OCI-LY7 (cell line): Measurements from ENCODE around the gene COPE. TPM values are rescaled to one million over a fixed set of nuclear protein-coding genes. Genes with fewer than 3 reads are reported as not detected.

Experiments
- BruUV-seq: library from RNA; stranded (reverse); fragments of 400-500 nt; replicated peaks from 2 replicates; lab custom pipeline; 2021; lab: Mats Ljungman, UMichigan
- CTCF ChIA-PET: fragments of 300-600 bp; sonication (Branson Sonifier 250); formaldehyde crosslinking; loops from one replicate; lab custom pipeline; 2022; ENCODE audit warnings: antibody characterized with exemption; ENCODE audit not compliant: unreplicated experiment; lab: Charles Lee
- POLR2A ChIA-PET: fragments of 300-600 bp; sonication (Branson Sonifier 250); formaldehyde crosslinking; loops from one replicate; lab custom pipeline; 2022; ENCODE audit warnings: antibody characterized with exemption; lab: Charles Lee
- DNase-seq: peaks from one replicate; pipeline ENCODE4 v3.0.0-alpha.2; 2015; ENCODE audit warnings: low spot score
- H2AFZ ChIP-seq: fragments of 200-600 bp; sonication (generic), shearing (Covaris generic); 2 replicates; pipeline ENCODE4 v1.6.1; 2014; ENCODE audit warnings: mild to moderate bottlenecking, antibody characterized with exemption, low read length, moderate library complexity
- H3K27ac ChIP-seq: fragments of 200-600 bp; sonication (generic); 2 replicates; pipeline ENCODE4 v1.5.1; 2014; ENCODE audit warnings: mixed run types, low read depth, mild to moderate bottlenecking, moderate library complexity, low read length, inconsistent platforms; ENCODE audit not compliant: poor library complexity, severe bottlenecking
- H3K36me3 ChIP-seq: fragments of 200-600 bp; sonication (generic); 2 replicates; pipeline ENCODE4 v1.6.1; 2014; ENCODE audit warnings: mild to moderate bottlenecking, antibody characterized with exemption, low read length, moderate library complexity, mixed read lengths; ENCODE audit not compliant: insufficient read depth
- H3K4me1 ChIP-seq: fragments of 200-600 bp; sonication (generic); 2 replicates; pipeline ENCODE4 v1.5.1; 2014; ENCODE audit warnings: mild to moderate bottlenecking, low read length; ENCODE audit not compliant: insufficient read depth, poor library complexity, severe bottlenecking
- H3K4me2 ChIP-seq: fragments of 200-600 bp; sonication (generic); 2 replicates; pipeline ENCODE4 v1.6.1; 2014; ENCODE audit warnings: mild to moderate bottlenecking, low read length
- H3K4me3 ChIP-seq: fragments of 200-600 bp; sonication (generic); 2 replicates; pipeline ENCODE4 v1.5.1; 2014; ENCODE audit warnings: mild to moderate bottlenecking, low read depth, low read length; ENCODE audit not compliant: poor library complexity, severe bottlenecking
- H3K79me2 ChIP-seq: fragments of 200-600 bp; sonication (generic); 2 replicates; pipeline ENCODE4 v1.6.1; 2016; ENCODE audit warnings: low read depth, mild to moderate bottlenecking, low read length, moderate library complexity, mixed read lengths; ENCODE audit not compliant: insufficient read depth
- H3K9me2 ChIP-seq: fragments of 200-600 bp; sonication (generic); 2 replicates; pipeline ENCODE4 v1.6.1; 2016; ENCODE audit warnings: mild to moderate bottlenecking, low read length, mixed read lengths; ENCODE audit not compliant: insufficient read depth
- H3K9me3 ChIP-seq: fragments of 200-600 bp; sonication (generic); 2 replicates; pipeline ENCODE4 v1.6.1; 2014; ENCODE audit warnings: mild to moderate bottlenecking, mixed run types, low read length, mixed read lengths
- H4K20me1 ChIP-seq: fragments of 200-600 bp; sonication (generic); 2 replicates; pipeline ENCODE4 v1.6.1; 2014; ENCODE audit warnings: mild to moderate bottlenecking, antibody characterized with exemption, low read length, moderate library complexity, mixed read lengths; ENCODE audit not compliant: insufficient read depth
- CTCF ChIP-seq: fragments of 200-600 bp; sonication (generic); conservative IDR thresholded peaks from 2 replicates; pipeline ENCODE4 v1.5.1; 2014; ENCODE audit warnings: mild to moderate bottlenecking, antibody characterized with exemption, low read length, moderate library complexity, mixed read lengths
- EZH2phosphoT487 ChIP-seq: fragments of 200-600 bp; sonication (generic); IDR thresholded peaks from 2 replicates; pipeline ENCODE4 v1.6.1; 2018; ENCODE audit warnings: low read depth, borderline replicate concordance, mild to moderate bottlenecking, mixed run types, antibody characterized with exemption, low read length, moderate library complexity, mixed read lengths
- intact Hi-C: fragments of 100-400 bp; cut with micrococcal nuclease; formaldehyde crosslinking; loops from one replicate; pipeline ENCODE4 v1.10.0; 2022; ENCODE audit not compliant: unreplicated experiment
- total RNA-seq, 2 experiments: library from RNA; depleted of rRNA in 1 of 2; stranded (reverse); fragments of >200 nt in 1 of 2; shearing (Covaris generic) in 1 of 2; gene quantifications; 2 replicates each; pipeline ENCODE4 v1.2.3, GENCODE V29; 2014 to 2022

COPE gene
- total RNA-seq, 2 experiments from 2014 or later = 255 to 256 TPM

GRCh38 chr19:18906605-18907519 lies 12.3 kb downstream of the COPE start:
- Histone ChIP-seq H3K4me1 (no peaks in the 10 kb centered on the region), H3K36me3 (peaks cover 34% of the 10 kb centered on the region), H3K4me2 (no peak overlapping the region), H3K4me3 (no peak overlapping the region), H3K79me2 (no peaks in the 10 kb centered on the region), H4K20me1 (no peaks in the 10 kb centered on the region), H2AFZ (no peak overlapping the region), H3K27ac (no peak overlapping the region), H3K9me2 (no peaks in the 10 kb centered on the region), H3K9me3 (no peaks in the 10 kb centered on the region)
- CTCF ChIA-PET = no interaction called here
- POLR2A ChIA-PET = no interaction called here
- no peak for TF ChIP-seq CTCF
- no peak for TF ChIP-seq EZH2phosphoT487
- DNase-seq = no peak
- BruUV-seq = no TSS peak
- intact Hi-C loops = no loop called here

DNA sequence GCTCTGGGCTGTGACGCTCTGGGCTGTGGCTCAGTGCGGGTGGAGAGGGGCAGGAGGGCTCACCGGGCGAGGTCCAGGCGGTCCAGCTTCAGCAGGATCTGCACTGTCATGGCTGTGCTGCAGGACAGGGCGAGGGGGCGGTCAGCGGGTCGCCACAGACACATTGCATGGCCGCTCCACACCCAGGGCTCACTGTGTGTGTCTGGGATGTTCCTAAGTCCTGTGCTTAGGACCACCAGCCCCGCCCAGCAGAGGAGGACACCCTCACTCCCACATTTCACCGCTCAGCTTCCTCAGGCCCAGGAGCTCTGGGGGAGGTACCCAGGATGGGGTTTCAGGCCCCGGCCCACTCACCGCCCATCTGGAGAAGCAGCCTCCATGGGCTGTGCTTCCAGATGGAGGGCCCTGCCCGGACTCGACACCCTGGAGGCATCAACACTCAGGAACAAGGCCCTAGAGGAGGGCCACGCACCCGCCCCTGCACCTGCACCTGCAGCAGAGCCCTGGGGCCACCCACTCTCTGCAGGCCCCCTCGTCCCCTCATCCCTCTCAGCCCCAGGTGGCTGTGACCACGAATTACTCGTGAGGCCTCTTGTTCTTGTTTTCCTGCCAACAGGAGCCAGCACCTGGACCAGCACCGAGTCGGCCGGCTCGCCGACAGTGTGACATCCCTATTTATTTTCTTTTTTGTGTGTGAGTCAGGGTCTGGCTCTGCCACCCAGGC lies 13.5 kb downstream of the COPE start:
- H3K36me3 ChIP-seq = peaks cover 26% of the 10 kb centered on the region
- TF ChIP-seq CTCF (no peak), EZH2phosphoT487 (no peak)
- H3K79me2 ChIP-seq = no peaks in the 10 kb centered on the region
- DNase-seq = no peak
- ChIA-PET POLR2A (no interaction called here), CTCF (no interaction called here)
- intact Hi-C loops = no loop called here
- H3K4me2 ChIP-seq = no peak overlapping the region
- H3K4me1 ChIP-seq = no peaks in the 10 kb centered on the region
- no peak overlapping the region for H3K27ac ChIP-seq
- H2AFZ ChIP-seq = no peak overlapping the region
- H3K4me3 ChIP-seq = no peak overlapping the region
- H4K20me1 ChIP-seq = no peaks in the 10 kb centered on the region
- no peaks in the 10 kb centered on the region for H3K9me3 ChIP-seq
- BruUV-seq = no TSS peak
- no peaks in the 10 kb centered on the region for H3K9me2 ChIP-seq
